Trophoblast cell (in vitro differentiated cells and primary cell): ENCODE measurements around the gene ATXN7.

ENCODE experiments used
- DNase-seq, 2 donors: peaks; one replicate each; pipeline ENCODE4 v3.0.0-alpha.2; 2016
- H2AFZ ChIP-seq: 2 replicates; pipeline ENCODE4 v1.6.1; 2013; ENCODE audit warnings: low read length, moderate library complexity, mild to moderate bottlenecking; ENCODE audit not compliant: insufficient read depth, poor library complexity
- H2AK5ac ChIP-seq: 2 replicates; pipeline ENCODE4 v1.6.1; 2013; ENCODE audit warnings: mild to moderate bottlenecking, low read length
- H2BK120ac ChIP-seq: 2 replicates; pipeline ENCODE4 v1.6.1; 2013; ENCODE audit warnings: low read length, mild to moderate bottlenecking, moderate library complexity; ENCODE audit not compliant: insufficient read depth, poor library complexity
- H2BK12ac ChIP-seq: 2 replicates; pipeline ENCODE4 v1.6.1; 2013; ENCODE audit warnings: mild to moderate bottlenecking, low read length, moderate library complexity
- H2BK5ac ChIP-seq: 2 replicates; pipeline ENCODE4 v1.6.1; 2013; ENCODE audit warnings: low read length, low read depth, moderate library complexity, mild to moderate bottlenecking; ENCODE audit not compliant: poor library complexity
- H3K14ac ChIP-seq: 2 replicates; pipeline ENCODE4 v1.6.1; 2013; ENCODE audit warnings: mild to moderate bottlenecking, low read length
- H3K18ac ChIP-seq: 2 replicates; pipeline ENCODE4 v1.6.1; 2013; ENCODE audit warnings: mild to moderate bottlenecking, low read length
- H3K23ac ChIP-seq: 2 replicates; pipeline ENCODE4 v1.6.1; 2013; ENCODE audit warnings: low read length
- H3K27ac ChIP-seq: 2 replicates; pipeline ENCODE4 v1.5.1; 2013; ENCODE audit warnings: low read depth, mild to moderate bottlenecking, inconsistent platforms, low read length, moderate library complexity
- H3K27me3 ChIP-seq: 2 replicates; pipeline ENCODE4 v1.6.1; 2013; ENCODE audit warnings: inconsistent platforms, mild to moderate bottlenecking, low read length, moderate library complexity; ENCODE audit not compliant: insufficient read depth
- H3K36me3 ChIP-seq, 2 experiments: 1 replicate in 1 of 2; 2 replicates in 1 of 2; pipeline ENCODE4 v1.6.1; 2013; ENCODE audit warnings: low read length in 2 of 2, mild to moderate bottlenecking in 2 of 2, moderate library complexity in 1 of 2; ENCODE audit not compliant: insufficient read depth in 2 of 2, control insufficient read depth in 1 of 2
- H3K4ac ChIP-seq: 2 replicates; pipeline ENCODE4 v1.6.1; 2013; ENCODE audit warnings: low read depth, mild to moderate bottlenecking, low read length, moderate library complexity
- H3K4me1 ChIP-seq, 2 experiments: 1 replicate in 1 of 2; 2 replicates in 1 of 2; pipeline ENCODE4 v1.6.1; 2013; ENCODE audit warnings: low read length in 2 of 2, mild to moderate bottlenecking in 2 of 2, moderate library complexity in 1 of 2; ENCODE audit not compliant: insufficient read depth in 2 of 2, control insufficient read depth in 1 of 2
- H3K4me2 ChIP-seq: 2 replicates; pipeline ENCODE4 v1.6.1; 2013; ENCODE audit warnings: inconsistent platforms, mild to moderate bottlenecking, low read length, moderate library complexity
- H3K4me3 ChIP-seq: 2 replicates; pipeline ENCODE4 v1.5.1; 2013; ENCODE audit warnings: mild to moderate bottlenecking, low read depth, low read length, inconsistent platforms
- H3K79me1 ChIP-seq: one replicate; pipeline ENCODE4 v1.6.1; 2013; ENCODE audit warnings: low read length
- H3K79me2 ChIP-seq: 2 replicates; pipeline ENCODE4 v1.6.1; 2013; ENCODE audit warnings: low read length, mild to moderate bottlenecking; ENCODE audit not compliant: control insufficient read depth, insufficient read depth, poor library complexity
- H3K9ac ChIP-seq: 2 replicates; pipeline ENCODE4 v1.6.1; 2013; ENCODE audit warnings: mild to moderate bottlenecking, low read length
- H3K9me3 ChIP-seq: 2 replicates; pipeline ENCODE4 v1.6.1; 2013; ENCODE audit warnings: low read depth, mild to moderate bottlenecking, control low read depth, inconsistent platforms, low read length; ENCODE audit not compliant: insufficient read depth
- H4K12ac ChIP-seq: 2 replicates; pipeline ENCODE4 v1.6.1; 2013; ENCODE audit warnings: low read depth, mild to moderate bottlenecking, low read length, moderate library complexity
- H4K8ac ChIP-seq: 2 replicates; pipeline ENCODE4 v1.6.1; 2013; ENCODE audit warnings: low read depth, mild to moderate bottlenecking, low read length, moderate library complexity
- H4K91ac ChIP-seq: one replicate; pipeline ENCODE4 v1.6.1; 2013; ENCODE audit warnings: low read depth, mild to moderate bottlenecking, low read length, moderate library complexity
- WGBS: extraction: QIAGEN DNeasy Blood & Tissue Kit; methylation state at CpG from one replicate; pipeline ENCODE4 v1.1.7; 2013; ENCODE audit warnings: missing lambda C conversion rate; ENCODE audit not compliant: insufficient read length, insufficient coverage; ENCODE audit errors: extremely low coverage; 5-methylcytosine and 5-hydroxymethylcytosine counted together

The ATXN7 gene

DNA sequence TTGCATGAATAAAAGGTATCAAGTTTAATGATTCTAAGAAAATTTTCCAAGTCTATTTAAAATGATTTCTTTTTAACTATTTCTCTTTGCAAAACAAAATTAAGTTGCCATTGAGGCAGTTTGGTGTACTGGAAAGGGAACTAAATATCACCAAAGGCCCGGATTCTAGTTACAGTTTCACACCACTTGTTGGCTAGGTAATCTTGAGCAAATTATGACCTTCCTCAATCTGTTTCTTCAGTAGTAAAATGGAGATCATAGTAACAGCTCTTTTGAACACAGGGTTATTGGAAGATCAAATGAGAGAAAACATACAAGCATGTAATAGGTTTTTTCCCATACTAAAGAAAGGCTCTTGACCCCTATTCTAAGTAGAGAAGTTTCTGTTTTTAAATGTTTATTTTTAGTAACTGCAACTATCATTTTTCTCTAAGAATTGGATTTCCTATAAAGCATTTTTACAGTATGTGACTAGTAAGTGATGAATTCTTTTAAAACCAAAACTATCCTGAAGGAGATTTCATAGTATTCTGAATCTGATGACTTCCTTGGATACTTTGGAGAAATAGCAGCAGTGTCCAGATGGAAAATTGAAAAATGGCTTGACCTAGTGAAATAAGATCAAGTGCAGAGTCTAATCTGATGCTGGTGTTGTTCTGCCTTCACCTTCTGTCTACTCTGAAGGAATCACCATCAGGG is 32.8 kb downstream of the ATXN7 start:
- Histone ChIP-seq H3K4ac (no peak overlapping the region), H3K27me3 (no peaks in the 10 kb centered on the region), H3K14ac (no peak overlapping the region), H3K9ac (no peak overlapping the region), H2AK5ac (no peak overlapping the region), H3K23ac (no peak overlapping the region), H3K9me3 (no peaks in the 10 kb centered on the region), H3K4me2 (no peak overlapping the region), H3K4me1 (no peaks in the 10 kb centered on the region), H3K27ac (no peak overlapping the region), H4K91ac (no peak overlapping the region), H2BK12ac (no peak overlapping the region), H3K79me2 (no peaks in the 10 kb centered on the region), H3K4me3 (no peak overlapping the region), H2BK120ac (no peak overlapping the region), H2AFZ (no peak overlapping the region), H4K12ac (no peak overlapping the region), H3K79me1 (no peaks in the 10 kb centered on the region), H3K36me3 (peaks cover 5 to 12% of the 10 kb centered on the region in 2 experiments), H3K18ac (no peak overlapping the region), H2BK5ac (no peak overlapping the region), H4K8ac (no peak overlapping the region)
- no CpG with 5 or more reads among the region's 1 CpG for WGBS
- DNase-seq: no peak

DNA sequence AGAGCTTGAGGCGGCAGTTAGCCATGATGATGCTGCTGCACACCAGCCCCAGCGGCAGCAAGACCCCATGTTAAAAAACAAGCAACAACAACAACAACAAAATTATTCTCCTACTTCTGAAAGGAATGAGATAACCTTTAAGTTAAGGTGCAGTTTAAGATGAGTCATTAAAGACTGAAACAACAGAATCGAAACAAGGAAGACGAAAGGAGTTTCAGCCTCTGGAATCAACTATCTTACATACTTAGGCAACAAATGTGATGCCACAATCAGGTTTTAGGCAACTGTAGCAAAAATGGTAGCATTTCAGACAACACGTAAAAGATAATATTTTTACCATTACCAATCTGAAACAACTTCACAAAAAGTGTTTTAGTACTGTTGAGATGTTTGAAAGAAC is 36.3 kb downstream of the ATXN7 start:
- DNase-seq: no peak
- Histone ChIP-seq H3K4me3 (no peak overlapping the region), H2BK12ac (no peak overlapping the region), H3K23ac (no peak overlapping the region), H3K27me3 (no peaks in the 10 kb centered on the region), H3K9me3 (no peaks in the 10 kb centered on the region), H4K8ac (no peak overlapping the region), H3K14ac (no peak overlapping the region), H4K91ac (no peak overlapping the region), H2BK5ac (no peak overlapping the region), H2AK5ac (no peak overlapping the region), H4K12ac (no peak overlapping the region), H3K18ac (no peak overlapping the region), H3K4me2 (no peak overlapping the region), H2AFZ (no peak overlapping the region), H3K9ac (no peak overlapping the region), H3K36me3 (peaks cover 7 to 12% of the 10 kb centered on the region in 2 experiments), H3K79me2 (no peaks in the 10 kb centered on the region), H3K79me1 (no peaks in the 10 kb centered on the region), H3K4me1 (no peaks in the 10 kb centered on the region), H3K27ac (no peak overlapping the region), H3K4ac (no peak overlapping the region), H2BK120ac (no peak overlapping the region)
- WGBS: no CpG with 5 or more reads among the region's 5 CpGs

DNA sequence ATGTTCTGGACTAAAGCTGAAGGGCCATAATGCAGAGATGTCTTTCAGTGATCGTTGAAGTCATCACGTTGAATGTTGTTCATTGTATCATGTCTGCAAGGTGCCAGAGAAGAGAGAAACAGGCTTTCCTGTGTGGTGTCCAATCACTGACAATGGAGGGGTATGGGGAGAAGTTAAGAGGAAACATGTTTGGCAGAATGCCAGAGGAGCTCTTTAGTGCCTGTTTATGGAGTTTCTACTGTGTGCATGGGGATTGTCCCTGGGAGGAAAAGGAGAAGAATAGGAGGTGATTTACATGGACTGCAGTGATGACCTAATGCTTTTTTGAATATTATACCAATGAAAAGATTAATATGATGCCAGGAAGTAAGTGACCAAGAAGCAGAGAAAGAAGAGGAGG is 36.8 kb downstream of the ATXN7 start:
- DNase-seq: no peak
- H4K8ac ChIP-seq: no peak overlapping the region
- H2AFZ ChIP-seq: no peak overlapping the region
- peaks cover 9 to 12% of the 10 kb centered on the region in 2 experiments for H3K36me3 ChIP-seq
- no peak overlapping the region for H3K9ac ChIP-seq
- no CpG with 5 or more reads among the region's 2 CpGs for WGBS
- no peaks in the 10 kb centered on the region for H3K4me1 ChIP-seq
- H4K12ac ChIP-seq: no peak overlapping the region
- no peak overlapping the region for H3K27ac ChIP-seq
- no peak overlapping the region for H3K4ac ChIP-seq
- no peaks in the 10 kb centered on the region for H3K9me3 ChIP-seq
- no peak overlapping the region for H3K4me2 ChIP-seq
- H3K23ac ChIP-seq: no peak overlapping the region
- no peaks in the 10 kb centered on the region for H3K79me2 ChIP-seq
- no peak overlapping the region for H3K4me3 ChIP-seq
- no peak overlapping the region for H2BK120ac ChIP-seq
- H3K14ac ChIP-seq: no peak overlapping the region
- H4K91ac ChIP-seq: no peak overlapping the region
- H3K18ac ChIP-seq: no peak overlapping the region
- no peaks in the 10 kb centered on the region for H3K27me3 ChIP-seq
- no peaks in the 10 kb centered on the region for H3K79me1 ChIP-seq
- no peak overlapping the region for H2BK12ac ChIP-seq
- H2AK5ac ChIP-seq: no peak overlapping the region
- H2BK5ac ChIP-seq: no peak overlapping the region

DNA sequence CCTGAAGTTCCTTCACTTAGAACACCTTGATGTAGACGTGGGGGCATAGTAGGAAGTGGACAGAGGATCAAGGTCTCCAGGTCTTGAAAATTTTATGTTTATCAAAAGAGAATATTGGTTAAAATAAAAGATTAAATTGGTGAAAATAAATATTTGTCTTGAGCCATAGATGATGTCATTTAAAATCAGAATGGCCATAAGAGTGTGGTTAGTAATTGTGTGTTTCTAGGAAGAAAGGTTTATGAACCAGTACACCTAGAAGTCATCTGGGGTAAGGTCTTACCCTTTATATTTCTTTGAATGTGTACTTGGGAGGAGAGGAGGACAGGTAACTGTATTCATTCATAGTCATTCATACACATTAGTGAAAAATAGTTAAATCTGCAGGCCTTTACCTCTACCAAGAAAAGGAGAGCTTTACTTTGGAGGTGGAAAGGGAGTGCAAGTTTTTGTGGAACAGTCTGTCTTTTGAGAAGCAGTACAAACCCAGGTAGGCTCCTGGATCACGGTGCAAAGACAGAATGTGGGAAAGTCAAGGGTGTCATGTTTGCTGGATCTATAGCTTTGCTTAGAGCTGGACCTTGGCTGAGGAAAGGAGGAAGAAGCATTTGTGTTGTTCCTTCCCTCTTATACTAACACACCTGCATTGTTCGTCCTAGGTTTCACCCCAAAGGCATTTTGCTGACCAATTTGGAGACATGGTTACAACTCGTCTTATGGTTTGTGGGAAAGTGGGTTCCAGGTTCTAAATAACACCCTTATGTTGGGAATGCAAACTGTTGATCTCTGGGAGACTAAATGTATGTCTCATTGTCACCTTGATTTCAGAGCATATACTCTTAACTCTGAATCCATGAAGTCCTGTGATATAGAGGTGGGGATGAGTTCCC is 42.3 kb downstream of the ATXN7 start:
- H2BK12ac ChIP-seq: no peak overlapping the region
- whole genome bisulfite sequencing: no CpG with 5 or more reads among the region's 4 CpGs
- no peaks in the 10 kb centered on the region for H3K79me2 ChIP-seq
- H3K9ac ChIP-seq: no peak overlapping the region
- H3K79me1 ChIP-seq: no peaks in the 10 kb centered on the region
- H4K12ac ChIP-seq: no peak overlapping the region
- H3K27ac ChIP-seq: no peak overlapping the region
- H2BK120ac ChIP-seq: no peak overlapping the region
- H2AFZ ChIP-seq: no peak overlapping the region
- DNase-seq: no peak
- H3K4me2 ChIP-seq: no peak overlapping the region
- no peak overlapping the region for H3K4me3 ChIP-seq
- H3K36me3 ChIP-seq: peaks cover 0 to 4% of the 10 kb centered on the region in 2 experiments
- H4K8ac ChIP-seq: no peak overlapping the region
- no peak overlapping the region for H2BK5ac ChIP-seq
- no peak overlapping the region for H2AK5ac ChIP-seq
- no peak overlapping the region for H4K91ac ChIP-seq
- H3K14ac ChIP-seq: no peak overlapping the region
- H3K4ac ChIP-seq: no peak overlapping the region
- H3K18ac ChIP-seq: no peak overlapping the region
- no peaks in the 10 kb centered on the region for H3K9me3 ChIP-seq
- no peak overlapping the region for H3K23ac ChIP-seq
- no peaks in the 10 kb centered on the region for H3K27me3 ChIP-seq
- H3K4me1 ChIP-seq: no peaks in the 10 kb centered on the region
